ENCODE results near the gene IGFALS.

DNA sequence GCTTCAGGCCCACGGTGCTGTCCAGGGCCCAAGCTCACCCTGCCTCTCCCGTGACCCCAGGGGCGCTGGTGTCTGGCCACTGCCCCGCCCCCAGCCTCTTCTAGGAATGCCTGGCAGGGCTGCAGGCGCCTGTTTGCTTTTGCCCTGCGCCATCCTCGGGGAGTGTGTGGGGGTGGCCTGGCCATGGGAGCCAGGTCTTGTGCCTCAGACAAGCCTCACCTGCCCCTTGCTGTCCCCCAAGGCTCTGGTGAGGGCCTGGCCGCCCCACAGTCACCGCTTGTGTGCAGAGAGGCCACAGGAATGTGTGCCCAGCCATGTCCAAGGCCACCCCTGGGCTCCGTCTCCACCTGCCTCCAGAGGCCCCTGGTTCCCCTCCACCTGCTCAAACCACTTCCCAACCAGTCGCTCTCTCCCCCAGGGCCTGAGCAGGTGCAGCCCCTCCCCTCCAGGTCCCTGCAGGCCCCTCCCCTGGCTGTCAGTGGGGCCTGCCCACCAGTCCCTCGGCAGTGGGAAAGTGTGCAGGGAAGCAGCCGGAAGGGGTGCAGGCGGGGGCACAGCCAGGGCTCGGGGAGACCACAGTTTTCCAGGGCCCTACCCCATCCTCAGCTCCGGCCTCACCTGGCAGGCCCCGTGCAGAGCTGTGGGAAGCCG lies 841 bp upstream of the IGFALS start:
- TF ChIP-seq POLR2AphosphoS5 (IDR thresholded peaks at IDR 0.05; ENCODE audit: insufficient read depth in 1 of 2, low read depth in 1 of 2) = no peak
- TF ChIP-seq, protein P1, sequence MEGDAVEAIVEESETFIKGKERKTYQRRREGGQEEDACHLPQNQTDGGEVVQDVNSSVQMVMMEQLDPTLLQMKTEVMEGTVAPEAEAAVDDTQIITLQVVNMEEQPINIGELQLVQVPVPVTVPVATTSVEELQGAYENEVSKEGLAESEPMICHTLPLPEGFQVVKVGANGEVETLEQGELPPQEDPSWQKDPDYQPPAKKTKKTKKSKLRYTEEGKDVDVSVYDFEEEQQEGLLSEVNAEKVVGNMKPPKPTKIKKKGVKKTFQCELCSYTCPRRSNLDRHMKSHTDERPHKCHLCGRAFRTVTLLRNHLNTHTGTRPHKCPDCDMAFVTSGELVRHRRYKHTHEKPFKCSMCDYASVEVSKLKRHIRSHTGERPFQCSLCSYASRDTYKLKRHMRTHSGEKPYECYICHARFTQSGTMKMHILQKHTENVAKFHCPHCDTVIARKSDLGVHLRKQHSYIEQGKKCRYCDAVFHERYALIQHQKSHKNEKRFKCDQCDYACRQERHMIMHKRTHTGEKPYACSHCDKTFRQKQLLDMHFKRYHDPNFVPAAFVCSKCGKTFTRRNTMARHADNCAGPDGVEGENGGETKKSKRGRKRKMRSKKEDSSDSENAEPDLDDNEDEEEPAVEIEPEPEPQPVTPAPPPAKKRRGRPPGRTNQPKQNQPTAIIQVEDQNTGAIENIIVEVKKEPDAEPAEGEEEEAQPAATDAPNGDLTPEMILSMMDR (IDR thresholded peaks at IDR 0.05) = no peak

Measured in vagina (tissue), 2 donors.